SK-N-MC (cell line): Measurements from ENCODE around the gene TMEM213.

Experiments used
- EZH2 ChIP-seq: fragments of 200-600 bp; sonication (generic); IDR thresholded peaks from one replicate; pipeline ENCODE4 v1.6.1; 2017; ENCODE audit warnings: antibody characterized with exemption
- POLR2AphosphoS5 ChIP-seq: IDR thresholded peaks from 2 replicates; pipeline ENCODE4 v1.6.1; 2012; ENCODE audit warnings: mild to moderate bottlenecking, low read depth, low read length, borderline replicate concordance

GRCh38 chr7:138776166-138776833 is 21.5 kb upstream of the TMEM213 start:
- TF ChIP-seq POLR2AphosphoS5 (no peak), EZH2 (no peak)
